ENCODE data around the gene PRELP.

PRELP gene

DNA sequence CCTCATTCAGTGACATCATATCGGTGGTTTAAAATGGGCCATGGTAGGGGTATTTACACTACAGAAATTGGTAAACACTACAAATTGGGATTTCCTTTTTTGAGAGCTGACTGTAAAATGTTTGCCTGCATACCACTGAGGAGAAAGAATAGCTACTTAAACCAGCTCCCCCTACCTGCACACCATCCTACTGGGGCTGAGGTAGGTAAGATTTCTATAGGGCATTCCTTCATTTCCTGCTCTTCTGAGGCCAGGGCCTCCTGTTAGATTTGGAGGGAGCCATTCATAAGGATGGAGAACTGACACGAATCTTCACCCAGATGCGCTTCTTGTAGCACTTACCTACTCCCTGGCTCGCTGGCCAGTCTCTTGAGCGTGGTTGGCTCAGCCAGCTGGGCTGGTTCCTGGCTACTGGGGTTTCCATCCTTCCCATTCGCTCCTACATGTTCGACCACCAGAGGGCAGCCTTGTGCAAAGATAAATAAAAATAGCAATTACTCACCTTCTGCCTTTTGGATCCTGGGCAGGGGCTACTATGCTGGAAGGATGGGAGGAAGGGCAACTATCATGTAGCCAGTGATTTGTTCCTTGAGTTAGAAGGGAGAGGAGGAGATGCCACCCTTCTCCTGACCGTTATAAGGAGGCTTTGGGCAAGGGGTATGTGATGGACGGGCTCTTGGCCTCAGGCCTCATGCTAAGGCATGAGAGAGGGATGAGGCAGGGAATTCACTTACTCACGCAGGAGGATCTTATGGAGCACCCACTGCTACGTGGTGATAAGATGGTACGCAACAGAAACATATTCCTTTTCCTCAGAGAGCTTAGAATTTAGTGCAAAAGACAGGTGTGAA lies 29.0 kb downstream of the PRELP start:
- peak; percentile 86 for TF ChIP-seq RAD21 (IDR thresholded peaks at IDR 0.05; ENCODE audit: low read depth)
- no peak for TF ChIP-seq YY1 (IDR thresholded peaks at IDR 0.05; ENCODE audit: low read depth)

DNA sequence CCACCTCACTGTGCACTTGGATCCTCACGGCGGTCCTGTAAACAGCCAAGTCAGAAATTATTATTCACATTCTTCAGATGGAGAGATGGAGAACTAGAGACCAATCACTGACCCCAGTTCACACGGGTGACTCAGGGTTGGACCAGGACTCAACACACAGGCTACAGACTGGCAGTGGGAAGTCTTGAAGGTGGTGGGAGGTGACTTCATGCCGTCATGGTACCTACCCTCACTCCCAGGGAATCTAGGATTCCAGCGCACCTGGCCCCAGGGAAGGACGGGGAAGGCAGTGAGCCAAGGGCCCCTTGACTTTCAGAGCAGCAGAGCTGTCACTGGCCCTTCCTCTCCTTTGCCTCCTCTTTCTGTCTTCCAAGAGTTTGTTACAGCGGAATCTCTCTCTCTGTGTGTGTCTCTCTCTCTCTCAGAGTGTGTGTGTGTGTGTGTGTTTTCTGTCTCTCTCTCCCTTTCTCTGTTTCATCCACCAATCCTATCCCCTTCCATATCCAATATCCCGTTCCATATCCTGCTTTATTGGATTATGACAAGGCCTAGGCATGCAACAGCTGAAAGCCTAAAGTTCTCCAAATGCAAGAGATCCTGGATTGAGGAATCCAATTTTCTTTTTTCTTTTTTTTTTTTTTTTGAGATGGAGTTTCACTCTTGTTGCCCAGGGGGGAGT lies 30.1 kb downstream of the PRELP start:
- TF ChIP-seq NFIC (IDR thresholded peaks at IDR 0.05) (no peak), ZBTB7A (IDR thresholded peaks at IDR 0.05; ENCODE audit: low read depth) (no peak), CEBPB (IDR thresholded peaks at IDR 0.05) (no peak), CREB1 (IDR thresholded peaks at IDR 0.05; ENCODE audit: low read depth) (no peak), RAD21 (IDR thresholded peaks at IDR 0.05; ENCODE audit: low read depth) (no peak), TCF12 (IDR thresholded peaks at IDR 0.05; ENCODE audit: low read depth) (no peak), EGR1 (IDR thresholded peaks at IDR 0.05) (no peak), EP300 (IDR thresholded peaks at IDR 0.05; ENCODE audit: borderline replicate concordance) (no peak), FOXM1 (IDR thresholded peaks at IDR 0.05; ENCODE audit: borderline replicate concordance, low read depth) (no peak), TAF1 (IDR thresholded peaks at IDR 0.05; ENCODE audit: low read depth) (no peak), TEAD4 (IDR thresholded peaks at IDR 0.05) (no peak), YY1 (IDR thresholded peaks at IDR 0.05; ENCODE audit: low read depth) (no peak)
- TF ChIP-seq, protein P1, sequence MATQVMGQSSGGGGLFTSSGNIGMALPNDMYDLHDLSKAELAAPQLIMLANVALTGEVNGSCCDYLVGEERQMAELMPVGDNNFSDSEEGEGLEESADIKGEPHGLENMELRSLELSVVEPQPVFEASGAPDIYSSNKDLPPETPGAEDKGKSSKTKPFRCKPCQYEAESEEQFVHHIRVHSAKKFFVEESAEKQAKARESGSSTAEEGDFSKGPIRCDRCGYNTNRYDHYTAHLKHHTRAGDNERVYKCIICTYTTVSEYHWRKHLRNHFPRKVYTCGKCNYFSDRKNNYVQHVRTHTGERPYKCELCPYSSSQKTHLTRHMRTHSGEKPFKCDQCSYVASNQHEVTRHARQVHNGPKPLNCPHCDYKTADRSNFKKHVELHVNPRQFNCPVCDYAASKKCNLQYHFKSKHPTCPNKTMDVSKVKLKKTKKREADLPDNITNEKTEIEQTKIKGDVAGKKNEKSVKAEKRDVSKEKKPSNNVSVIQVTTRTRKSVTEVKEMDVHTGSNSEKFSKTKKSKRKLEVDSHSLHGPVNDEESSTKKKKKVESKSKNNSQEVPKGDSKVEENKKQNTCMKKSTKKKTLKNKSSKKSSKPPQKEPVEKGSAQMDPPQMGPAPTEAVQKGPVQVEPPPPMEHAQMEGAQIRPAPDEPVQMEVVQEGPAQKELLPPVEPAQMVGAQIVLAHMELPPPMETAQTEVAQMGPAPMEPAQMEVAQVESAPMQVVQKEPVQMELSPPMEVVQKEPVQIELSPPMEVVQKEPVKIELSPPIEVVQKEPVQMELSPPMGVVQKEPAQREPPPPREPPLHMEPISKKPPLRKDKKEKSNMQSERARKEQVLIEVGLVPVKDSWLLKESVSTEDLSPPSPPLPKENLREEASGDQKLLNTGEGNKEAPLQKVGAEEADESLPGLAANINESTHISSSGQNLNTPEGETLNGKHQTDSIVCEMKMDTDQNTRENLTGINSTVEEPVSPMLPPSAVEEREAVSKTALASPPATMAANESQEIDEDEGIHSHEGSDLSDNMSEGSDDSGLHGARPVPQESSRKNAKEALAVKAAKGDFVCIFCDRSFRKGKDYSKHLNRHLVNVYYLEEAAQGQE (IDR thresholded peaks at IDR 0.05; ENCODE audit: low read depth) = no peak
- TF ChIP-seq, protein P2, sequence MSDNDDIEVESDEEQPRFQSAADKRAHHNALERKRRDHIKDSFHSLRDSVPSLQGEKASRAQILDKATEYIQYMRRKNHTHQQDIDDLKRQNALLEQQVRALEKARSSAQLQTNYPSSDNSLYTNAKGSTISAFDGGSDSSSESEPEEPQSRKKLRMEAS (IDR thresholded peaks at IDR 0.05) = no peak
- TF ChIP-seq, protein P3, sequence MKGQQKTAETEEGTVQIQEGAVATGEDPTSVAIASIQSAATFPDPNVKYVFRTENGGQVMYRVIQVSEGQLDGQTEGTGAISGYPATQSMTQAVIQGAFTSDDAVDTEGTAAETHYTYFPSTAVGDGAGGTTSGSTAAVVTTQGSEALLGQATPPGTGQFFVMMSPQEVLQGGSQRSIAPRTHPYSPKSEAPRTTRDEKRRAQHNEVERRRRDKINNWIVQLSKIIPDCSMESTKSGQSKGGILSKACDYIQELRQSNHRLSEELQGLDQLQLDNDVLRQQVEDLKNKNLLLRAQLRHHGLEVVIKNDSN (IDR thresholded peaks at IDR 0.05) = no peak

DNA sequence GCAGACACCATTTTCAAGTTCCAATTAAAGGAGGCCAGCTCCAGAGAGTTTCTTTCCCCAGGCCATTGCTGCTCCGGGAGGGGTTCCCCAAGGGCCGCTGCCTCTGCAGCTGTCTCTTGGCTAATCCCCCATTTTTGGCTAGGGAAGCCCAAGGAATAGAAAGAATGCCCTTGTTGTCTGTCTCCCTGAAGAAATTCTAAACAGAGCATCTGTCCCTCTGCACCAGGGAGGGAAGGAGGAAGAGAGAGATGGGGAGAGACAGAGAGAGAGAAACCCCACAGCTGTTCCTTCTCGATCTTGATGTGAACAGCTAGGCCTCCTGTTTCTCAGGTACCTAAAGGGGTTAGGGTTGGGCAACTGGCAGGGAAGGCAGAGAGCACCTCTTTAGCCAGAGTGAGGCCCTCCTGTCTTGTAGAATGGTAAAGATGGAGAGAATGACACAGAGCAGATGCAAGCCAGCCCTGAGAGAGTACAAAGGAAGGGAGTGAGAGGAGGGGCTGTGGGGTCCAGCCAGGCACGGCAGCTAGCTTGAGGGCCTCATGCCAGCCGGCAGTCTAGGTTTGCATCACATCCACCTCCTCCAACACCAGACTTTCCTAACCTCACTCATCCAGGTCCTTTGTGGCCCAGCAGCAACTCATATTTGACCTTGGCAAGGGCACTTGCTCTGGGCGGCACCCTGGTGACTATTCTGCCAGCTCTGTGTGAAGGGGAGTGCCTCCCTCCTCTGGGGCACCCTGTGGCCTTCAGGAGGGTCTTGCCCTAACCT lies 31.4 kb downstream of the PRELP start:
- no peak for TF ChIP-seq ZBTB7A (IDR thresholded peaks at IDR 0.05; ENCODE audit: low read depth)
- no peak for TF ChIP-seq YY1 (IDR thresholded peaks at IDR 0.05; ENCODE audit: low read depth)
- no peak for TF ChIP-seq NFIC (IDR thresholded peaks at IDR 0.05)
- TF ChIP-seq CREB1 (IDR thresholded peaks at IDR 0.05; ENCODE audit: low read depth) = no peak
- TF ChIP-seq, protein P3 (IDR thresholded peaks at IDR 0.05) = no peak
- no peak for TF ChIP-seq RAD21 (IDR thresholded peaks at IDR 0.05; ENCODE audit: low read depth)
- TF ChIP-seq, protein P2 (IDR thresholded peaks at IDR 0.05) = no peak
- no peak for TF ChIP-seq TEAD4 (IDR thresholded peaks at IDR 0.05)
- TF ChIP-seq FOXM1 (IDR thresholded peaks at IDR 0.05; ENCODE audit: borderline replicate concordance, low read depth) = no peak
- no peak for TF ChIP-seq EP300 (IDR thresholded peaks at IDR 0.05; ENCODE audit: borderline replicate concordance)
- TF ChIP-seq CEBPB (IDR thresholded peaks at IDR 0.05) = no peak
- TF ChIP-seq, protein P1 (IDR thresholded peaks at IDR 0.05; ENCODE audit: low read depth) = no peak
- TF ChIP-seq EGR1 (IDR thresholded peaks at IDR 0.05) = no peak

DNA sequence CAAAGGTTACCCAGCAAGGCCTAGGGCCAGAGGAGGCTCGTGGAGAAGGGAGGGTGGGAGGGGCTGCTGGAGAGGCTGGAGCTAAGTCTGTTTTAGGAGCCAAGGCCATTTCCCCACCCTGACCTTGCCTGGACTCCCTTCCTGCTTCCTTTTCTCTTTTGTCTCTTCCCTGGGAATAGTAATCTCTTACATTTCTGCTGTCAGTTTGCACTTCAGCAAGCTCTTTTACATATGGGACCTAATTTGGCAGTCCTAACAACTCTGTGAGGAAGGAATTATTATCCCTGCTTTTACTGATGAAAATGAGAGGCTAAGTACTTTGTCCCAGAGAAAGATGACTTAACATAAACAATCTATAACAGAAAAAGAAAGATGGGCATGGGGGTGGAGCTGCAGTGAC lies 32.2 kb downstream of the PRELP start:
- TF ChIP-seq CEBPB (IDR thresholded peaks at IDR 0.05) = no peak
- TF ChIP-seq, protein P1 (IDR thresholded peaks at IDR 0.05; ENCODE audit: low read depth) = no peak
- no peak for TF ChIP-seq TCF12 (IDR thresholded peaks at IDR 0.05; ENCODE audit: low read depth)
- TF ChIP-seq FOXM1 (IDR thresholded peaks at IDR 0.05; ENCODE audit: borderline replicate concordance, low read depth) = no peak
- no peak for TF ChIP-seq TAF1 (IDR thresholded peaks at IDR 0.05; ENCODE audit: low read depth)

Measured in Ishikawa (cell line).